Testis (tissue), 2 donors: Measurements from ENCODE around the gene HIF1AN.

Source experiments
- CTCF ChIP-seq, 3 experiments: fragments of 450-650 bp in 2 of 3; fragments of 200-600 bp in 1 of 3; sonication (generic) in 1 of 3; IDR thresholded peaks; one replicate each; pipeline ENCODE4 v1.5.1; 2016 to 2019; ENCODE audit warnings: antibody characterized with exemption in 3 of 3, mild to moderate bottlenecking in 2 of 3, moderate library complexity in 1 of 3
- POLR2A ChIP-seq: fragments of 450-650 bp; IDR thresholded peaks from one replicate; pipeline ENCODE4 v1.6.1; 2017; ENCODE audit warnings: antibody characterized with exemption, mild to moderate bottlenecking, moderate library complexity

- TF ChIP-seq CTCF (IDR thresholded peaks at IDR 0.05): no peak
- TF ChIP-seq POLR2A: no peak
Measured at GRCh38 chr10:100570506-100570905, 34.8 kb downstream of the HIF1AN start.
